DMS 273 (cell line): ENCODE results near the gene PPM1D.
"Not testable (repeated sequence)": the region's sequence is repeated elsewhere in the genome, so short reads cannot be mapped to it uniquely, and the experiment has no call there.

Experiments used
- DNase-seq: peaks from one replicate; lab custom pipeline; 2025; ENCODE audit not compliant: unreplicated experiment; lab: John Stamatoyannopoulos, UW

PPM1D gene

GRCh38 chr17:60664022-60664421 is 64.0 kb downstream of the PPM1D start:
- DNase-seq = no peak

GRCh38 chr17:60665602-60666001 is 65.6 kb downstream of the PPM1D start:
- no peak for DNase-seq

- not testable (repeated sequence) for DNase-seq
Measured at GRCh38 chr17:60668741-60669140, 68.7 kb downstream of the PPM1D start.

GRCh38 chr17:60671482-60671881 is 71.5 kb downstream of the PPM1D start:
- DNase-seq = no peak

- DNase-seq = peak; percentile 36
Measured at GRCh38 chr17:60674637-60675036, 74.6 kb downstream of the PPM1D start.

GRCh38 chr17:60675997-60676396 is 76.0 kb downstream of the PPM1D start:
- DNase-seq = no peak

- no peak for DNase-seq
Measured at GRCh38 chr17:60676758-60677307, 76.8 kb downstream of the PPM1D start.

GRCh38 chr17:60677308-60678117 is 77.5 kb downstream of the PPM1D start, which contains the start of gene BCAS3:
TSS of gene BCAS3 (plus strand) at chr17:60677851.
- DNase-seq = peak; percentile 99

- no peak for DNase-seq
Measured at GRCh38 chr17:60678118-60678444, 78.1 kb downstream of the PPM1D start.

- no peak for DNase-seq
Measured at GRCh38 chr17:60679287-60679686, 79.3 kb downstream of the PPM1D start.

GRCh38 chr17:60680754-60681153 is 80.8 kb downstream of the PPM1D start:
- no peak for DNase-seq

GRCh38 chr17:60685437-60685836 is 85.4 kb downstream of the PPM1D start:
- DNase-seq = no peak

GRCh38 chr17:60695960-60696359 is 96.0 kb downstream of the PPM1D start:
- no peak for DNase-seq

GRCh38 chr17:60699090-60699489 is 99.1 kb downstream of the PPM1D start:
- no peak for DNase-seq

- DNase-seq = no peak
Measured at GRCh38 chr17:60704170-60704569, 104.2 kb downstream of the PPM1D start.

- DNase-seq = no peak
Measured at GRCh38 chr17:60712675-60713074, 112.7 kb downstream of the PPM1D start.

GRCh38 chr17:60713608-60714007 is 113.6 kb downstream of the PPM1D start:
- DNase-seq = no peak
